Lower leg skin (tissue), 4 donors: ENCODE data around the gene C16orf96. TPM values are rescaled to one million over a fixed set of nuclear protein-coding genes. Genes with fewer than 3 reads are reported as not detected.
"Not testable (repeated sequence)": the region's sequence is repeated elsewhere in the genome, so short reads cannot be mapped to it uniquely, and the experiment has no call there.

Experiments
- DNase-seq, 2 donors: peaks; one replicate each; pipeline ENCODE4 v3.0.0-alpha.2; 2019; ENCODE audit warnings: low spot score in 2 of 2
- H3K4me3 ChIP-seq: fragments of 200-600 bp; sonication (generic); 2 replicates; pipeline ENCODE4 v1.5.1; 2017; ENCODE audit warnings: mild to moderate bottlenecking, low read depth; ENCODE audit not compliant: poor library complexity, severe bottlenecking
- CTCF ChIP-seq, 3 donors: fragments of 450-650 bp; IDR thresholded peaks; one replicate each; pipeline ENCODE4 v1.5.1; 2016; ENCODE audit warnings: antibody characterized with exemption in 3 of 3, mild to moderate bottlenecking in 3 of 3, moderate library complexity in 2 of 3
- POLR2A ChIP-seq, 2 donors: fragments of 450-650 bp; IDR thresholded peaks; one replicate each; pipeline ENCODE4 v1.6.1; 2016 to 2017; ENCODE audit warnings: antibody characterized with exemption in 2 of 2, mild to moderate bottlenecking in 1 of 2, moderate library complexity in 1 of 2
- WGBS, 2 donors: methylation state at CpG; one replicate each; pipeline ENCODE4 v1.1.5; 2018; 5-methylcytosine and 5-hydroxymethylcytosine counted together
- intact Hi-C: fragments of 100-400 bp; cut with DNase I; formaldehyde crosslinking; loops from one replicate; pipeline ENCODE4 v1.15.0; 2023; ENCODE audit warnings: low total_unique reads
- total RNA-seq, 4 donors: library from RNA; depleted of rRNA; stranded (reverse); fragments of >200 nt; gene quantifications; one replicate each; pipeline ENCODE4 v1.1.0, GENCODE V29; 2016

Gene C16orf96
- total RNA-seq, 4 donors from 2014 or later: 0.08 to 0.49 (median 0.29) TPM

- WGBS, 2 donors: 64 to 70% methylated on average over 9 of the region's 9 CpGs
- H3K4me3 ChIP-seq: no peak overlapping the region
- DNase-seq: no peak
- TF ChIP-seq POLR2A (IDR thresholded peaks at IDR 0.05) (no peak), CTCF (IDR thresholded peaks at IDR 0.05) (no peak)
- intact Hi-C loops: no loop called here
These were observed 5.5 kb downstream of the C16orf96 start for GRCh38 chr16:4561596-4561995.

GRCh38 chr16:4564661-4565267 is 8.6 kb downstream of the C16orf96 start:
- 84 to 87% methylated on average over 18 of the region's 18 CpGs for WGBS, 2 donors
- no peak for DNase-seq
- intact Hi-C loops: no loop called here
- no peak overlapping the region for H3K4me3 ChIP-seq
- no peak for TF ChIP-seq POLR2A (IDR thresholded peaks at IDR 0.05)
- no peak for TF ChIP-seq CTCF (IDR thresholded peaks at IDR 0.05)

- no peak for DNase-seq
- 82 to 88% methylated on average over 3 of the region's 3 CpGs for WGBS, 2 donors
- no peak for TF ChIP-seq POLR2A (IDR thresholded peaks at IDR 0.05)
- no peak for TF ChIP-seq CTCF (IDR thresholded peaks at IDR 0.05)
- H3K4me3 ChIP-seq: no peak overlapping the region
- intact Hi-C loops: no loop called here
These were observed 10.0 kb downstream of the C16orf96 start for GRCh38 chr16:4566144-4566543.

GRCh38 chr16:4570086-4570485 is 13.9 kb downstream of the C16orf96 start:
- WGBS, 2 donors: 76 to 77% methylated on average over 6 of the region's 6 CpGs
- no peak overlapping the region for H3K4me3 ChIP-seq
- no peak for DNase-seq
- no peak for TF ChIP-seq POLR2A (IDR thresholded peaks at IDR 0.05)
- intact Hi-C loops: no loop called here

GRCh38 chr16:4570688-4571321 is 14.7 kb downstream of the C16orf96 start:
- no peak for TF ChIP-seq POLR2A (IDR thresholded peaks at IDR 0.05)
- TF ChIP-seq CTCF (IDR thresholded peaks at IDR 0.05): no peak
- DNase-seq: no peak
- H3K4me3 ChIP-seq: no peak overlapping the region
- WGBS, 2 donors: 78 to 79% methylated on average over 15 of the region's 15 CpGs
- intact Hi-C loops: no loop called here

GRCh38 chr16:4572715-4573114 is 16.6 kb downstream of the C16orf96 start:
- H3K4me3 ChIP-seq: no peak overlapping the region
- no peak for DNase-seq
- no peak for TF ChIP-seq POLR2A (IDR thresholded peaks at IDR 0.05)
- no peak for TF ChIP-seq CTCF (IDR thresholded peaks at IDR 0.05)
- WGBS, 2 donors: 52 to 60% methylated on average over 4 of the region's 4 CpGs
- intact Hi-C loops: no loop called here

GRCh38 chr16:4573926-4574325 is 17.8 kb downstream of the C16orf96 start:
- intact Hi-C loops, H3K4me3 ChIP-seq, DNase-seq: not testable (repeated sequence)
- WGBS, 2 donors: 71 to 82% methylated on average over 7 of the region's 7 CpGs
